HG03457 (cell line): ENCODE data around the gene SLU7.

Experiments
- ATAC-seq: cut with Tn5 transposase; IDR thresholded peaks from one replicate; pipeline ENCODE4 v1.9.1; 2021; ENCODE audit warnings: moderate number of reproducible peaks; ENCODE audit not compliant: unreplicated experiment

Gene SLU7

GRCh38 chr5:160418561-160419457 lies at the start of gene SLU7:
Gene SLU7, minus strand, starts transcription at chr5:160419081. Its CDS starts 3,787 bp downstream, at chr5:160415294.
- peak; percentile 49 for ATAC-seq

- ATAC-seq = no peak
These were observed 49.6 kb upstream of the SLU7 start for GRCh38 chr5:160468363-160468975.

- peak; percentile 90 for ATAC-seq
These were observed 48.9 kb upstream of the SLU7 start for GRCh38 chr5:160467555-160468362.

GRCh38 chr5:160466889-160467554 lies 48.1 kb upstream of the SLU7 start:
- no peak for ATAC-seq

- no peak for ATAC-seq
These were observed 47.2 kb upstream of the SLU7 start for GRCh38 chr5:160466116-160466515.

GRCh38 chr5:160464466-160464797 lies 45.6 kb upstream of the SLU7 start:
- no peak for ATAC-seq

GRCh38 chr5:160463740-160464465 lies 45.0 kb upstream of the SLU7 start:
- no peak for ATAC-seq

- ATAC-seq = no peak
These were observed 44.3 kb upstream of the SLU7 start for GRCh38 chr5:160463227-160463626.

- ATAC-seq = no peak
These were observed 43.3 kb upstream of the SLU7 start for GRCh38 chr5:160462167-160462566.

- ATAC-seq = no peak
These were observed 42.5 kb upstream of the SLU7 start for GRCh38 chr5:160461378-160461777.

- ATAC-seq = no peak
These were observed 41.6 kb upstream of the SLU7 start for GRCh38 chr5:160460377-160461049.

- peak; percentile 73 for ATAC-seq
These were observed 40.2 kb upstream of the SLU7 start for GRCh38 chr5:160458806-160459800.

- ATAC-seq = no peak
These were observed 38.4 kb upstream of the SLU7 start for GRCh38 chr5:160457252-160457651.

- ATAC-seq = no peak
These were observed 37.7 kb upstream of the SLU7 start for GRCh38 chr5:160456480-160457177.

- ATAC-seq = no peak
These were observed 36.7 kb upstream of the SLU7 start for GRCh38 chr5:160455600-160455999.

- ATAC-seq = no peak
These were observed 34.9 kb upstream of the SLU7 start for GRCh38 chr5:160453751-160454150.

- ATAC-seq = no peak
These were observed 33.9 kb upstream of the SLU7 start for GRCh38 chr5:160452795-160453194.

- ATAC-seq = no peak
These were observed 33.2 kb upstream of the SLU7 start for GRCh38 chr5:160452036-160452435.
